NCI-H524 (cell line): Measurements from ENCODE around the gene TTBK1.
A peak's percentile ranks its signal among the peaks of the same experiment; 100 is the strongest.

Experiments
- DNase-seq, 2 experiments: peaks; one replicate each; lab custom pipeline; 2025; lab: John Stamatoyannopoulos, UW

TTBK1 gene

GRCh38 chr6:43242908-43243663 is at the start of gene TTBK1:
TTBK1 (plus strand) TSS chr6:43243481; CDS start chr6:43246661, 3,180 bp downstream.
- no peak for DNase-seq

DNA sequence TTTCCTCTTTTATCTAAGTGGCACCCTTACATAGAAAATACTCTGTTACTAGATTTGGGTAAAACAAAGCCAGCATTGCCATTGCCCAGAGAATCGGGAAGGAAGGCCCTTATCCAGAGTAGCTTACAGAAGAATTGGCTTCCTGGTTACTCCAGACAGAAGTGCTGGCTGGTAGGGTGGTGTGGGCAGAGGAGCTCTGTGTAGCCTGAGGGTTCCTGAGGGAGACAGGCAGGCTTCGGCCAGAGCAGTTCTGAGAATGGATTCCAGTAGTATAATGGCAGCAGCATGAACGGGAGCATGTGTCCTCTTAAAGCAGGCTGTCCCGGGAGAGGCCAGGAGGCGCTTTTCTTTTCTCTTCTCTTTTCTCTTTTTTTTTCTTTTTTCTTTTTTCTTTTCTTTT is 49.4 kb upstream of the TTBK1 start:
- no peak for DNase-seq

- no peak for DNase-seq
These were observed 46.9 kb upstream of the TTBK1 start for GRCh38 chr6:43196337-43196736.

GRCh38 chr6:43199912-43200311 is 43.4 kb upstream of the TTBK1 start:
- no peak for DNase-seq

GRCh38 chr6:43200541-43200940 is 42.7 kb upstream of the TTBK1 start:
- DNase-seq, result no peak

GRCh38 chr6:43202451-43202850 is 40.8 kb upstream of the TTBK1 start:
- no peak for DNase-seq

DNA sequence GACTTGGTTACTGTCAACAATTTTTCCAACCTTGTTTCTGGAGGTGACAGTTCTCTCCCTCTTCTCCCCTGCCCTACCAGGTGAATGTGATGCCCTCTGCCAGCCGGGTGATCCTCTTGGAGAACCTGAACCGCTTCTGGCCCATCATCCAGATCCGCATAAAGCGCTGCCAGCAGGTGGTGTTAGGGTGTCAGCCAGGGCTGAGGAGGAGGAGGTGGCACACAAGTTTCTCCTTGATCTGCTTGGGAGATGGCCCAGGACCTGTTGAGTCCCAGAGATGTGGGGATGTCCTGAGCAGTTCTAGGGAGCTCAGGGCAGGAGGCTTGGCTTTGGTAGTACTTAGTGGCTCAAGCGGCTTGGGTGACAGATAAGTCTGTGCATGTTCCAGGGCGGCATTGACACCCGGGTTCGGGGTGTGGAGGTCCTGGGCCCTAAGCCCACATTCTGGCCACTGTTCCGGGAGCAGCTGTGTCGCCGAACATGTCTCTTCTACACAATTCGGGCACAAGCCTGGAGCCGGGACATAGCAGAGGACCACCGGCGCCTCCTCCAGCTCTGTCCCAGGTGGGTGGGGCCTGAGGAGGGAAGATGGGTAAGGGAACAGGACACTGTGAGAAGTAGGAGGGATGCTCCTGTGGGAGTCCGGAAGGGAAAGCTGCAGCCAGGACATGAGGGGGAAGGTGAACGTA is 40.1 kb upstream of the TTBK1 start:
- DNase-seq, result no peak

- no peak for DNase-seq
These were observed 39.6 kb upstream of the TTBK1 start for GRCh38 chr6:43203718-43204095.

DNA sequence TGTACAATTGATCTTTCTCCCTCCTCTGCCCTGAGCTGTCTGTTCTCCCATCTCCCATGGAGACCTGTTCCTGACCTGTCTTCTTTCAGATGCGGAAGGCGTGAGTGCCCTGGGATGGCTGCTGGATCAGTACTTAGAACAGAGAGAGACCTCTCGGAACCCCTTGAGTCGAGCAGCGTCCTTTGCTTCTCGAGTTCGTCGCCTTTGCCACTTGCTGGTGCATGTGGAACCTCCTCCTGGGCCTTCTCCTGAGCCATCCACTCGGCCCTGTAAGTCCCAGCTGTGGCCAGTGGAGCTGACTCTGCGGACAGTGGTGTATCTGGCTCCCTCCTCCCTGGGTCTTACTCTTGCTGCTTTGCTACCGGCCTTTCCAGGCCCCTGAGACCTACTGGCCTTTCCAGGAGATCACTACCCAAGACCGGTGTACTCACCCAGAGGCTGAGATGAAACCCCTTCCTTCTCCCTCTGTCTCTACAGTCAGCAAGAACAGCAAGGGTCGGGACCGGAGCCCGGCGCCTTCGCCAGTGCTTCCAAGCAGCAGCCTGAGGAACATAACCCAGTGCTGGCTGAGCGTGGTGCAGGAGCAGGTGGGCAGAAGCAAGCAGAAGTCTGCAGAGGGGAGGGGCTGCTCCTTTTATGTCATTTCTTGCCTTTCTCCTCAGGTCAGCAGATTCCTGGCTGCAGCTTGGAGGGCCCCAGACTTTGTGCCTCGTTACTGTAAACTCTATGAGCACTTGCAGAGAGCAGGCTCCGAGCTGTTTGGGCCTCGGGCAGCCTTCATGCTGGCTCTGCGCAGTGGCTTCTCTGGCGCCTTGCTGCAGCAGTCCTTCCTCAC is 38.8 kb upstream of the TTBK1 start:
- DNase-seq, result no peak

DNA sequence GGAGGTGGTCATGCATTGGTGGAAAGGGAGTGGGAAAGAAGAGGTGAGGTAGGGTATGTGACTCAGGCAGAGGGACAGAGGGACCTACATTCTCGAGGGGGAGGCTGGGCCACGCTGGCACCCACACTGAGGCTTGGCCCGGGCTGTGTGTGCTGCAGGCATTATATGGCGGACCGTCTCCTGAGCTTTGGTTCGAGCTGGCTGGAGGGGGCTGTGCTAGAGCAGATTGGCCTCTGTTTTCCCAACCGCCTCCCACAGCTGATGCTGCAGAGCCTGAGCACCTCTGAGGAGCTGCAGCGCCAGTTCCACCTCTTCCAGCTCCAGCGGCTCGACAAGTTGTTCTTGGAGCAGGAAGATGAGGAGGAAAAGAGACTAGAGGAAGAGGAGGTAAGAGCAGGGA is 37.4 kb upstream of the TTBK1 start:
- no peak for DNase-seq

DNA sequence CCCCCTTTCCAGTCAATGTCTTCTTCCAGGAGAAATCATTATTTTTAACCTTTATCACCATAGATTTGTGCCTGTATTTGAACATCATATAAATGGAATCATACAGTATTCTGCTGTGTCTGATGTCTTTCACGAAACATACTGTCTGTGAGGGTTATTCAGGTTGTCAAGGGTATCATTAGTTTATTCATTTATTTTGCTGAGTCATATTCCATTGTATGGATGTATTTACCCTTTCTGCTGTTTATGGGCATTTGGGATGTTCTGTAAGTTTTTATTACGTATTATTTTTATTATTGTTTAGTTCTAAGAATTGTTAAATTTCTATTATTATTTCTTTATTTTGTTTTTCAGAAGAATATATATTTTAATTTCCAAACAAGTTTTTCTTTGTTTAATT is 36.0 kb upstream of the TTBK1 start:
- no peak for DNase-seq

- no peak for DNase-seq
These were observed 31.3 kb upstream of the TTBK1 start for GRCh38 chr6:43211955-43212354.

DNA sequence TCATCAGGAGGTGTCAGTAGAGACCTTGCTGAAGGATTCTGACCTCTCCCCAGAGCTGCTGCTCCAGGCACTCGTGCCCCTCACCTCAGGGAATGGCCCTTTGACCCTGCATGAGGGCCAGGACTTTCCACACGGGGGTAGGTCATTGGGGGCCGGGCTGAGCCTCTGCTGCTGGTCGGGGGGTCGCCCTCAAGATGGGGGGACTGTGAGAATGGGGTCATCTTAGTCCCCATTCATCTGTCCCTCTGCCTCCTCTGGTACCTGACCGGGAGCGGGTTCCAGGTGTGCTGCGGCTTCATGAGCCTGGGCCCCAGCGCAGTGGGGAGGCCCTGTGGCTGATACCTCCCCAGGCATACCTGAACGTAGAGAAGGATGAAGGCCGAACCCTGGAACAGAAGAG is 29.9 kb upstream of the TTBK1 start:
- no peak for DNase-seq

DNA sequence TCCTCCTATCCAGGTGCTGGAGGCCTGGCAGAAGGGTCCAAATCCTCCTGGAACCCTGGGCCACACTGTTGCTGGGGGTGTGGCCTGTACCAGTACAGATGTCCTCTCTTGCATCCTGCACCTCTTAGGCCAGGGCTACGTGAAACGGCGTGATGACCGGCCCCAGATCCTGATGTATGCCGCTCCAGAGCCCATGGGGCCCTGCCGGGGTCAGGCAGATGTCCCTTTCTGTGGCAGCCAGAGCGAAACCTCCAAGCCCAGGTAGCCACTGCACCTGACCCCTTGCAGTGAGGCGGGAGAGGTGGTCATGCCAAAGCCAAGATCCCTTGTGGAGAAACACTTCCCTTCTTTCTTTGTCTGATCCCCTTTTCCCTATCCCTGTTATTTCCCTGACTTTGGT is 28.2 kb upstream of the TTBK1 start:
- no peak for DNase-seq

- DNase-seq, result peak; percentile 63 to 86
These were observed 27.1 kb upstream of the TTBK1 start for GRCh38 chr6:43216200-43216599.

- DNase-seq, result no peak
These were observed 25.9 kb upstream of the TTBK1 start for GRCh38 chr6:43217351-43217750.

DNA sequence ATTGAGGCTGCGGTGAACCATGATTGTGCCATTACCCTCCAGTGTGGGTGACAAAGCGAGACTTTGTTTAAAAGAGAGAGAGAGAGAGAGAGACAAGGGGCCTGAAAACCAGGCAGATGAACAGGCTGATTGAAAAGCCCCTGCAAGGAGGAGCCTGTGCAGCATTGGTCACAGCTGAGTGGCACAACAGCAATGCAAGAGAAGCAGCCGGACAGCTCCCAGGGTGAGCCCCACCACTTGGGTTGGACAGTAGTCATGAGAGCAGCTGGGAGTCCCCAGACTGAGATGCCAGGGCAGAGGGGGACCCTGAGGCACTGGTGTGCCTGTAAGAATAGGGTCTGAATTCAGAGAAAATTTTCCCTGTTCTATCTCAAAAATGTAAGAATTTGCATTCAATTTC is 24.2 kb upstream of the TTBK1 start:
- no peak for DNase-seq

GRCh38 chr6:43219814-43220213 is 23.5 kb upstream of the TTBK1 start:
- DNase-seq, result no peak

GRCh38 chr6:43220439-43220951 is 22.8 kb upstream of the TTBK1 start:
- no peak for DNase-seq

DNA sequence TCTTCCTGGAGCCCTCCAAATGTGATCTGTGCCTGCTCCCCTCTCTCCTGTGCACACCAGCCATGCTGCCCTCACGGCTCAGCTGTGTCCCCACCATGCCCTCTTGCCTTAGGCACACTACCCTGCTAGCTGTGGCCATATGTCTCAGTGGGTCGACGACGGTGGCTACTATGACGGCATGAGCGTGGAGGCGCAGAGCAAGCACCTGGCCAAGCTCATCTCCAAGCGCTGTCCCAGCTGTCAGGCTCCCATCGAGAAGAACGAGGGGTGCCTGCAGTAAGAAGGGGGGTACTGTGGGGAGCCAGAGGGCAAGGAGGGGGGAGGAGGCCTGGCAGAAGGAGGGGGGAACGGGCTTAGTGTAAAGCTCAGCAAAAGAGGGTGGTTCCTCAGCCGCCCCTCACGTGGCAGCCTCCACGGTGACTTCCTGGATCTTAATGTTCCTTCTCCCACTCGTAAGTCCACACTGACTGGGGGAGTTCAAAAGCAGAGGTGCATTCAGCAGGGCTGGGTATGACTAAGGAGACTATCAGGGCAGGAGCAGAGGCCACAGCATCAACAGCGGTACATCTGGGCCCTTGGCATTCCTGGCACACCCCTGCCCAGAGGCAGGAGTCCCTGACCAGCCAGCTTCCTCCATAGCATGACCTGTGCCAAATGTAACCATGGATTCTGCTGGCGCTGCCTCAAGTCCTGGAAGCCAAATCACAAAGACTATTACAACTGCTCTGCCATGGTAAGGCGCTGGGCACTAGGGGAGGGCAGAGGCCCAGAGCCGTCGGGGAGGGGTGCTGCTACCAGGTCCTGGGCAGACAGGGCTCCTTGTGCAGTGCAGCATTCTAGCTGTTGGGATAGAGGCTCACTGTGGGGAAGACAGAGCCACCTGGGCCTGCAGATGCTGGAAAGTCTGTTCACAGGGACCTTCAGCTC is 22.0 kb upstream of the TTBK1 start:
- DNase-seq, result peak in 1 of 2 experiments; percentile 25

DNA sequence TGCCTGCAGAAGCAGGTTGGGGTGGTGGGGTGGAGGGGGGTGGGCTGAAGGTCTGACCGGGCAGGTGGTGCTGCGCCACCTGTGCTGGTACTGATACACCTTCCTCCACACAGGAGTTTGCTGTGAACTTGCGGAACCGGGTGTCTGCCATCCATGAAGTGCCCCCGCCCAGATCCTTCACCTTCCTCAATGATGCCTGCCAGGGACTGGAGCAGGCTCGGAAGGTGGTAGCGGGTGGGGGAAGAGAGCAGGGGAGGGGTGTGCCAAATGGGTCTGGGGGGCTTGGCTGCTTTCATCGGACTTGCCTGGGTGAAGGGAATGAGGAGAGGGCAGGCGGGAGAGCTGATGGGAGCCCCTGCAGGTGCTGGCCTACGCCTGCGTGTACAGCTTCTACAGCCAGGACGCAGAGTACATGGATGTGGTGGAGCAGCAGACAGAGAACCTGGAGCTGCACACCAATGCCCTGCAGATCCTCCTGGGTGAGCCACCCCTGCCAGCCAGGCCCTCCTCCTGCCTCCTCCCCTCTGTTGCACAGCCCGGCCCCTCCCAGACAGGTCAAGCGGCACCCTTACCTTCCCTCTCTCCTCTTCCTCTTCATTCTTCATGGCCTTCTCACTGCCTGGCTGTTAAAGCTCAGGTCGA is 20.7 kb upstream of the TTBK1 start:
- DNase-seq, result no peak
